WERI-Rb-1 (cell line): ENCODE results near the gene TBC1D16.

Experiments used
- DNase-seq: peaks from one replicate; pipeline ENCODE4 v3.0.0-alpha.2; 2020
- H3K27ac ChIP-seq: fragments of 250-450 bp; sonication (Bioruptor Pico); 2 replicates; pipeline ENCODE4 v1.5.1; 2020; ENCODE audit warnings: mild to moderate bottlenecking, moderate library complexity
- H3K27me3 ChIP-seq: fragments of 250-450 bp; sonication (Bioruptor Pico); 2 replicates; pipeline ENCODE4 v1.5.1; 2021; ENCODE audit warnings: mild to moderate bottlenecking, low read depth, moderate library complexity; ENCODE audit not compliant: insufficient read depth, severe bottlenecking
- H3K36me3 ChIP-seq: fragments of 250-450 bp; sonication (Bioruptor Pico); 2 replicates; pipeline ENCODE4 v1.5.1; 2020; ENCODE audit warnings: mild to moderate bottlenecking, moderate library complexity
- H3K4me3 ChIP-seq: 2 replicates; pipeline ENCODE4 v1.5.1; 2011; ENCODE audit warnings: low read depth, mild to moderate bottlenecking, control low read depth, low read length
- H3K9me3 ChIP-seq: fragments of 250-450 bp; sonication (Bioruptor Pico); 2 replicates; pipeline ENCODE4 v1.5.1; 2021; ENCODE audit warnings: mild to moderate bottlenecking, moderate library complexity; ENCODE audit not compliant: severe bottlenecking
- TF ChIP-seq, protein P1 (sequence below): IDR thresholded peaks from 2 replicates; pipeline ENCODE4 v1.5.1; 2011; ENCODE audit warnings: low read depth, mild to moderate bottlenecking, control low read depth, inconsistent platforms, low read length

Gene TBC1D16

DNA sequence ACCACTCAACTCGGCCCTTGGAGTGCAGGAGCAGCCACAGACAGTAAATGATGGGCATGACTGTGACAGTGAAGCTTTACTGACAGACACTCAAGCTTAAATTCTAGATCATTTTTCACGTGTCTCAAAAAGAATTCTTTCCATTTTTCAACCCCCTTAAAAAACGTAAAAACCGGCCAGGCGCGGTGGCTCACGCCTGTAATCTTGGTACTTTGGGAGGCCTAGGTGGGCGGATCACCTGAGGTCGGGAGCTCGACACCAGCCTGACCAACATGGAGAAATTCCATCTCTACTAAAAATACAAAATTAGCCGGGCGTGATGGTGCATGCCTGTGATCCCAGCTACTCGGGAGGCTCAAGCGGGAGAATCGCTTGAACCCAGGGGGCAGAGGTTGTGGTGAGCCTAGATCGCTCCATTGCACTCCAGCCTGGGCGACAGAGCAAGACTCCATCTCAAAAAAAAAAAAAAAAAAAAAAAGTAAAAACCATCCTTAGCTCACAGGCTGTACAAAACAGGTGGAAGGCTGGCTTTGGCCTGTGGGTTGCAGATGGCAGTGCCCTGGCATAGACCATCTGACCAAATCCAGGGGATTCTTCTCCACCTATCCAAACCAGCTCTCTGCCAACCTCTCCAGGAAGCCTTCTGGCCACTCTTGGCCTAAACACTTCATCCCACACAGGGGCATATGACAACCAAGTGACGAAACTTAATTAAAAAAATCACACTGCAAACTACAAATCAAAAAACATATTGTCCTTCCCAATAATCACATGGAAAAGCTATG, 18.3 kb downstream of the TBC1D16 start:
- Histone ChIP-seq H3K27ac (no peak overlapping the region), H3K4me3 (no peak overlapping the region), H3K27me3 (no peaks in the 10 kb centered on the region), H3K9me3 (no peaks in the 10 kb centered on the region), H3K36me3 (peaks cover 48% of the 10 kb centered on the region)
- no peak for DNase-seq
- TF ChIP-seq, protein P1, sequence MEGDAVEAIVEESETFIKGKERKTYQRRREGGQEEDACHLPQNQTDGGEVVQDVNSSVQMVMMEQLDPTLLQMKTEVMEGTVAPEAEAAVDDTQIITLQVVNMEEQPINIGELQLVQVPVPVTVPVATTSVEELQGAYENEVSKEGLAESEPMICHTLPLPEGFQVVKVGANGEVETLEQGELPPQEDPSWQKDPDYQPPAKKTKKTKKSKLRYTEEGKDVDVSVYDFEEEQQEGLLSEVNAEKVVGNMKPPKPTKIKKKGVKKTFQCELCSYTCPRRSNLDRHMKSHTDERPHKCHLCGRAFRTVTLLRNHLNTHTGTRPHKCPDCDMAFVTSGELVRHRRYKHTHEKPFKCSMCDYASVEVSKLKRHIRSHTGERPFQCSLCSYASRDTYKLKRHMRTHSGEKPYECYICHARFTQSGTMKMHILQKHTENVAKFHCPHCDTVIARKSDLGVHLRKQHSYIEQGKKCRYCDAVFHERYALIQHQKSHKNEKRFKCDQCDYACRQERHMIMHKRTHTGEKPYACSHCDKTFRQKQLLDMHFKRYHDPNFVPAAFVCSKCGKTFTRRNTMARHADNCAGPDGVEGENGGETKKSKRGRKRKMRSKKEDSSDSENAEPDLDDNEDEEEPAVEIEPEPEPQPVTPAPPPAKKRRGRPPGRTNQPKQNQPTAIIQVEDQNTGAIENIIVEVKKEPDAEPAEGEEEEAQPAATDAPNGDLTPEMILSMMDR, result no peak

DNA sequence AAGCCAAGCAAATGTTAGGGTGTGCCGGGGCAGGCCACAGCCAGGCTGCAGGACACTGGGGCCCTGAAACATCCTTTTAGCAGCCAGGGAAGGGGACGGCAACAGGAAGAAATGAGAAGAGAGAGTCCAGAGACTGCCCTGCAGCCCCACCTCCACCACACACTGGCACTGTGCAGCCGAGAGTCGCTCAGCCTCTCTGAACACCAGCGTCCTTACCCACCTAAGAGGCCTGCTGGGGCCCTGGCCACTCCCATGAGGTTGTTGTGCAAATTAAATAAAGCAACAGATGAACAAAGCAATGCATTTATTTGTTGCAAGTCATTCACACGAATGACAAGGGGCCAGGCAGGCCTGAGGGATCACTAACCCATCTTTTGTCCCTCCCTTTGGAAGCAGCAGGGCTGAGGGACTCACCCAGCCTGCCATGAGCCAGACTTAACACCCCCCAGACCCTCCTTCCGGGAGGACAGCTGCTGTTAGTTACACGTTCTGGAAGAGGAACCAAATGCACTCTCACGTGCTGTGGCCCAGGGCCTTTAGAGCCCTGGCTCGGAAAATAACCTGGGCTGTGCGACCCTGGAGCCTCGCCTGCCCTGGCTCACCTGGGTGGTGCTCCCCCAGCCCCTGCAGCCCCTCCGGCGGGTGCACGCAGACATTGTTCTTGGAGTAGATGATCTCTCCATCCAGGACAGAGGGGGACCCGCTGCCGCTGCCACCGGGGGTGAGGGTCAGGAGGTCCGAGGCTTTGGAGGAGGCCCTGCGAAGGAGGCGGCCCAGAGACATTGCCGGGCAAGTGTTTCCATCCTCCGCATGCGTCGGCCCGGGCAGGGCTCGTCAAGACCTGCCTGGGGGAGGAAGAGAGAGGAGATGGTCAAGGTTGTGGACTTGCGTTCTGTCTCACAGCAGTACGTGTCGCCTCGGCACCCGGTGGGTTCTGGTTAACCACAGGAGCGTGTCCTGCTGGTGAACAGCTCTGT, 22.6 kb downstream of the TBC1D16 start:
- DNase-seq, result no peak
- TF ChIP-seq, protein P1, result no peak
- Histone ChIP-seq H3K9me3 (no peaks in the 10 kb centered on the region), H3K27ac (no peak overlapping the region), H3K4me3 (no peak overlapping the region), H3K27me3 (no peaks in the 10 kb centered on the region), H3K36me3 (peaks cover 76% of the 10 kb centered on the region)

DNA sequence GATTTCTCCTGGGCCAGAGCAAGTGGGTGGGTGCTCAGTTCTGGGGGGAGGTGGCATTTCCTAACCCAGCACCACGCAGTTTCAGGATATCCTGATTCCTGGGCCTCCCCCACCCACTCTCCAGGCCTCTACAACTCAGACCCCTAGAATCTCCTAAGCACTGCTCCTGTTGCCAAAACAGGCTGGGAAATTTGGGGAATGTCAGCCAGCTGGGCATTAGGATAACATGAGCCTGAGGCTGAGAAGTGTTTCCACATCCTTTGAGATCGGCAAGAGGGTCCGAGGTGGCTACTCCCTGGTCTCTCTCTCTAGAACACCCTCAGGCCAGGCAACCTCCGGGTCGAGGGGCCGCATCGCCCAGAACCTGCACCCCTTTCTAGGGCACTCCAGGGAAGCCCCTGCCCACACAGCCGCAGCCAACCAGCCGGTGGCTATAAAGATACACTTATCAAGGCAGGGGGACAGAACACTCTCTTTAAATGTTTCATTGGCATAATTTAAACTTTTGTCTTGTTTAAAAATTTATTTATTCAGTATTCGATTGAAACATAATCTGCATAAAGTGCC, 23.6 kb downstream of the TBC1D16 start:
- Histone ChIP-seq H3K36me3 (peaks cover 79% of the 10 kb centered on the region), H3K27me3 (no peaks in the 10 kb centered on the region), H3K27ac (no peak overlapping the region), H3K9me3 (no peaks in the 10 kb centered on the region), H3K4me3 (no peak overlapping the region)
- DNase-seq, result no peak
- TF ChIP-seq, protein P1, result no peak

DNA sequence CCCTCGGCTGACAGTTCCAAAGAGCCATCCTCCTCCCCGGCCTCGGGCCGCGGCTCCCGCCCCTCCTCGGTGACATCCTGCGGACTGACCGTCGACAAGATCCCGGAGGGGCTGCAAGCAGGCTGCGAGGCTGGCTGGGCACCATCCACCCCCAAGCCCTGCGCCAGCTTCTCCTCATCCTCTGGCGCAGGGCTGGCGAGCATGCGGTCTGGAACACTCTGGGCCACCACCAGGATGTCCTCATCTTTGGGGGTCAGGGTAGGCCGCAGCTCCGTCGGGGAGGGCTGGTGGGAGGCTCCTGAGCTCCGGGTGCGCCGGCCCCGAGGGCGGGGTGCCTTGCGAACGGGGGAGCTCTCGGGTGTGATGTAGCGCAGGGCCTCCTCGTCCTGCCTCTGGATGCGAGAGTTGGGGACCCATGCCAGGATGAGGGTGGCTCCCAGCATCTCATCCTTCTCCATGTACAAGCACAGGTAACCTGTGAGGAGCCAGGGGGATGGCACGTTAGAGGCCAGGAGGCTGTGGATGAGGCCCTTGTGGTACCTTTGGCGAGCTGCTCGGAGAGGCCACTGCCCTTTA, 25.3 kb downstream of the TBC1D16 start:
- no peaks in the 10 kb centered on the region for H3K27me3 ChIP-seq
- H3K27ac ChIP-seq, result peak overlapping the region; percentile 85
- peaks cover 88% of the 10 kb centered on the region for H3K36me3 ChIP-seq
- no peak for DNase-seq
- H3K9me3 ChIP-seq, result no peaks in the 10 kb centered on the region
- TF ChIP-seq, protein P1, result no peak
- H3K4me3 ChIP-seq, result no peak overlapping the region

DNA sequence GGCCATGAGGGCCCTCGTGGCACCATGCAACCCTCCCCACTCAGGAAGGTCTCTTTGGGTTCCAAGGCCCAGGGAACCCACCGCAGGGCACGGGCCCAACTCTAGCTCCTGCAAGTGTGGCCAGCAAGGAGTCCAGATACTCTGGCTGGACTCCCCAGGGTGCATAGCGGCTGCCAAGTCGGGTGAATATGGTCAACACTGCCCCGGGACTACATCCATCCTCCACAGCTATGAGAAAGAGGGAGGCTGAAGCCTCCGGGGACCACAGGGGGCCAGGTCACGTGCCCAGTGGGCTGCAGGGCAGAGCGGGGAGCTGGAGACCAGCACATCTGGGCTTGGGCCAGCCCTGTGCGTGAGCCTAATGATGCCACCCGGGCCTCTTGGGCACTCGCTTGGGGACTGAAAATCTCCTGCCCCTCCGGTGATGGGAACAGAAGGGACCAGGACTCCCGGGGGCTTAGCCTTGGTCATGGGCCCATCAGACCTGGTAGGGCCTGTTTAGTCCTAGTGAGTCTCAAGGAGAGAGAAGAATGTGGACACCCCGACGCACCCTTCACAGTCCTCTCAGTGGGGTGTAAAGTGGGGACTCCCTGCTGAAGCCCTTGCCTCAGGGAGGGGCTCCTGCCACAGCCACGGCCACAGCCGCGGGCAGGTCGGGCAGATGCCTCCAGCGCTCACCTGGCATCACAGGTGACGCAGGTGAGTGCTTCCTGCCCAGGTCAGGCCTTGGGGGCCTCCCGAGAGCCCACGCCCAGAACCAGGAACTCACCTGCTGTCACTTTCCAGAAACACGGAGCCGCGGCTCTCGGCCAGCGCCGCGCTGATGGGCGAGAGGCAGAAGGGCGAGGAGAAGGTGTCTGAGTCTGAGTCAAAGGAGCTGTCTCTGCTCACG, 26.0 kb downstream of the TBC1D16 start:
- no peak for DNase-seq
- peaks cover 89% of the 10 kb centered on the region for H3K36me3 ChIP-seq
- no peak overlapping the region for H3K4me3 ChIP-seq
- H3K27me3 ChIP-seq, result no peaks in the 10 kb centered on the region
- H3K9me3 ChIP-seq, result no peaks in the 10 kb centered on the region
- TF ChIP-seq, protein P1, result no peak
- H3K27ac ChIP-seq, result peak overlapping the region; percentile 85
